Vagina (tissue), 2 donors: Measurements from ENCODE around the gene RNF138. TPM values are rescaled to one million over a fixed set of nuclear protein-coding genes. Genes with fewer than 3 reads are reported as not detected.

ENCODE experiments used
- DNase-seq, 2 donors: peaks; one replicate each; pipeline ENCODE4 v3.0.0-alpha.2; 2017; ENCODE audit errors: extremely low spot score in 2 of 2
- H3K27ac ChIP-seq: fragments of 200-600 bp; sonication (generic); one replicate; pipeline ENCODE4 v1.5.1; 2019
- H3K27me3 ChIP-seq: fragments of 200-600 bp; sonication (generic); one replicate; pipeline ENCODE4 v1.5.1; 2019
- H3K36me3 ChIP-seq, 2 donors: fragments of 200-600 bp; sonication (generic); one replicate each; pipeline ENCODE4 v1.5.1; 2017 to 2019
- H3K4me1 ChIP-seq: fragments of 200-600 bp; sonication (generic); one replicate; pipeline ENCODE4 v1.5.1; 2019
- H3K4me3 ChIP-seq, 2 donors: fragments of 200-600 bp; sonication (generic); 1 replicate in 1 of 2; 2 replicates in 1 of 2; pipeline ENCODE4 v1.5.1; 2016 to 2019
- H3K9me3 ChIP-seq: fragments of 200-600 bp; sonication (generic); one replicate; pipeline ENCODE4 v1.5.1; 2019
- CTCF ChIP-seq, 3 experiments: fragments of 450-650 bp in 2 of 3; fragments of 200-600 bp in 1 of 3; sonication (generic) in 1 of 3; IDR thresholded peaks; one replicate each; pipeline ENCODE4 v1.5.1; 2017 to 2019; ENCODE audit warnings: antibody characterized with exemption in 3 of 3, mild to moderate bottlenecking in 2 of 3, moderate library complexity in 2 of 3
- POLR2A ChIP-seq, 2 donors: fragments of 450-650 bp; IDR thresholded peaks; one replicate each; pipeline ENCODE4 v1.6.1; 2017; ENCODE audit warnings: antibody characterized with exemption in 2 of 2, mild to moderate bottlenecking in 2 of 2, moderate library complexity in 2 of 2
- POLR2AphosphoS5 ChIP-seq, 2 donors: sonication (generic); formaldehyde crosslinking; IDR thresholded peaks; one replicate each; pipeline ENCODE4 v1.9.0; 2017; ENCODE audit warnings: antibody characterized with exemption in 2 of 2, mild to moderate bottlenecking in 2 of 2, low read depth in 1 of 2; ENCODE audit not compliant: insufficient read depth in 1 of 2
- intact Hi-C: fragments of 100-400 bp; cut with DNase I; formaldehyde crosslinking; loops from one replicate; pipeline ENCODE4 v1.15.1; 2023
- total RNA-seq: library from RNA; depleted of rRNA; stranded (reverse); fragments of >200 nt; gene quantifications from one replicate; pipeline ENCODE4 v1.2.3, GENCODE V29; 2016

RNF138 gene
- total RNA-seq: 15.7 TPM

- H3K36me3 ChIP-seq: no peaks in the 10 kb centered on the region
- DNase-seq: peak; percentile 91 to 97
- intact Hi-C loops: loop anchor here (5.0 to 10.0 kb wide), 2 partner anchors 150 to 253 kb away; partner anchors contain the start of gene TRAPPC8
- peak within 1 kb of the TSS; percentile 58 to 65 for H3K4me3 ChIP-seq
- TF ChIP-seq POLR2A (IDR thresholded peaks at IDR 0.05) (peak in 1 of 2 donors; percentile 27), POLR2AphosphoS5 (IDR thresholded peaks at IDR 0.05; ENCODE audit: insufficient read depth in 1 of 2, low read depth in 1 of 2) (peak; percentile 59 to 92), CTCF (IDR thresholded peaks at IDR 0.05) (no peak)
- H3K27me3 ChIP-seq: no peaks in the 10 kb centered on the region
- no peaks in the 10 kb centered on the region for H3K9me3 ChIP-seq
- peak within 1 kb of the TSS; percentile 98 for H3K27ac ChIP-seq
- H3K4me1 ChIP-seq: peaks cover 41% of the 10 kb centered on the region
Observed at GRCh38 chr18:32091724-32092421, at the start of gene RNF138. RNF138 (plus strand) TSS chr18:32091874; CDS start chr18:32092777, 903 bp downstream.

- TF ChIP-seq CTCF (IDR thresholded peaks at IDR 0.05): no peak
- TF ChIP-seq POLR2AphosphoS5 (IDR thresholded peaks at IDR 0.05; ENCODE audit: insufficient read depth in 1 of 2, low read depth in 1 of 2): no peak
- no peak for DNase-seq
- Histone ChIP-seq H3K27me3 (no peaks in the 10 kb centered on the region), H3K4me1 (no peaks in the 10 kb centered on the region), H3K4me3 (no peak overlapping the region), H3K27ac (no peak overlapping the region), H3K9me3 (no peaks in the 10 kb centered on the region), H3K36me3 (no peaks in the 10 kb centered on the region)
- intact Hi-C loops: no loop called here
Observed at GRCh38 chr18:32042337-32042736, 49.3 kb upstream of the RNF138 start.

- Histone ChIP-seq H3K27ac (no peak overlapping the region), H3K36me3 (no peaks in the 10 kb centered on the region), H3K4me3 (no peak overlapping the region), H3K4me1 (peaks cover 11% of the 10 kb centered on the region), H3K27me3 (no peaks in the 10 kb centered on the region), H3K9me3 (no peaks in the 10 kb centered on the region)
- intact Hi-C loops: loop anchor here (1.0 kb wide), 1 partner anchor 21 kb away; no protein-coding TSS in a partner anchor
- no peak for TF ChIP-seq POLR2AphosphoS5 (IDR thresholded peaks at IDR 0.05; ENCODE audit: insufficient read depth in 1 of 2, low read depth in 1 of 2)
- TF ChIP-seq POLR2A (IDR thresholded peaks at IDR 0.05): no peak
- TF ChIP-seq CTCF (IDR thresholded peaks at IDR 0.05): no peak
- DNase-seq: no peak
Observed at GRCh38 chr18:32048507-32049091, 43.1 kb upstream of the RNF138 start.

GRCh38 chr18:32049393-32050171, 42.1 kb upstream of the RNF138 start:
- no peak overlapping the region for H3K27ac ChIP-seq

More at GRCh38 chr18:32049393-32050171, 42.1 kb upstream of the RNF138 start:
- no peak overlapping the region for H3K4me3 ChIP-seq
- TF ChIP-seq CTCF (IDR thresholded peaks at IDR 0.05): no peak
- no peak for TF ChIP-seq POLR2AphosphoS5 (IDR thresholded peaks at IDR 0.05; ENCODE audit: insufficient read depth in 1 of 2, low read depth in 1 of 2)
- no peak for TF ChIP-seq POLR2A (IDR thresholded peaks at IDR 0.05)
- peaks cover 11% of the 10 kb centered on the region for H3K4me1 ChIP-seq
- H3K27me3 ChIP-seq: no peaks in the 10 kb centered on the region
- intact Hi-C loops: no loop called here
- H3K9me3 ChIP-seq: no peaks in the 10 kb centered on the region
- no peak for DNase-seq
- no peaks in the 10 kb centered on the region for H3K36me3 ChIP-seq
